Gastrocnemius medialis (tissue), 4 donors: Measurements from ENCODE around the gene NXPH3. TPM values are rescaled to one million over a fixed set of nuclear protein-coding genes. Genes with fewer than 3 reads are reported as not detected.

Experiments
- ATAC-seq, 2 donors: fragments of 150-250 bp; one replicate each; pipeline ENCODE4 v1.9.1; 2016
- DNase-seq, 2 donors: peaks; one replicate each; pipeline ENCODE4 v3.0.0-alpha.2; 2019
- H3K27ac ChIP-seq, 4 donors: fragments of 200-600 bp; sonication (generic); 1 replicate in 1 of 4; 2 replicates in 3 of 4; pipeline ENCODE4 v1.5.1; 2016 to 2018; ENCODE audit warnings: mild to moderate bottlenecking in 2 of 4, moderate library complexity in 1 of 4
- H3K27me3 ChIP-seq, 3 donors: fragments of 200-600 bp; sonication (generic) in 2 of 3; 1 replicate in 1 of 3; 2 replicates in 2 of 3; pipeline versions ENCODE4 v1.5.1 to v1.6.0; 2016 to 2019; ENCODE audit warnings: mild to moderate bottlenecking in 1 of 3, moderate library complexity in 1 of 3
- H3K36me3 ChIP-seq, 2 donors: fragments of 200-600 bp; sonication (generic) in 1 of 2; one replicate each; pipeline ENCODE4 v1.5.1; 2017 to 2018
- H3K4me1 ChIP-seq, 2 donors: fragments of 200-600 bp; sonication (generic) in 1 of 2; one replicate each; pipeline ENCODE4 v1.5.1; 2016 to 2017; ENCODE audit warnings: mild to moderate bottlenecking in 2 of 2
- H3K4me3 ChIP-seq, 4 donors: fragments of 200-600 bp; sonication (generic) in 3 of 4; 1 replicate in 1 of 4; 2 replicates in 3 of 4; pipeline ENCODE4 v1.5.1; 2016 to 2019; ENCODE audit warnings: mild to moderate bottlenecking in 2 of 4
- H3K9me3 ChIP-seq, 3 donors: fragments of 200-600 bp; sonication (generic) in 2 of 3; 1 replicate in 1 of 3; 2 replicates in 2 of 3; pipeline ENCODE4 v1.5.1; 2016 to 2019
- POLR2A ChIP-seq, 2 donors: fragments of 450-650 bp; IDR thresholded peaks; one replicate each; pipeline ENCODE4 v1.6.1; 2017; ENCODE audit warnings: antibody characterized with exemption in 2 of 2, mild to moderate bottlenecking in 2 of 2, moderate library complexity in 2 of 2
- in situ Hi-C, 4 donors: fragments of 200-750 bp; cut with MboI; loops; one replicate each; pipeline versions ENCODE4 v1.15.0 to v1.8.0; 2017; ENCODE audit warnings: low sequenced_read_pairs in 4 of 4
- intact Hi-C: fragments of 100-400 bp; cut with DNase I; formaldehyde crosslinking; loops from one replicate; pipeline ENCODE4 v1.15.1; 2023; ENCODE audit warnings: low total_unique reads
- total RNA-seq, 4 donors: library from RNA; depleted of rRNA; stranded (reverse); fragments of >200 nt; gene quantifications; one replicate each; pipeline versions ENCODE4 v1.1.0 to v1.2.3, GENCODE V29; 2016
- TF ChIP-seq, protein P1 (sequence below), 5 experiments: fragments of 450-650 bp in 3 of 5; fragments of 200-600 bp in 2 of 5; sonication (generic) in 2 of 5; IDR thresholded peaks in 4 of 5; conservative IDR thresholded peaks in 1 of 5; 1 replicate in 4 of 5; 2 replicates in 1 of 5; pipeline ENCODE4 v1.5.1; 2016 to 2019; ENCODE audit warnings: antibody characterized with exemption in 5 of 5, mild to moderate bottlenecking in 3 of 5, moderate library complexity in 3 of 5

The NXPH3 gene
- total RNA-seq, 4 donors from 2014 or later: 1.3 to 3.0 (median 1.7) TPM

DNA sequence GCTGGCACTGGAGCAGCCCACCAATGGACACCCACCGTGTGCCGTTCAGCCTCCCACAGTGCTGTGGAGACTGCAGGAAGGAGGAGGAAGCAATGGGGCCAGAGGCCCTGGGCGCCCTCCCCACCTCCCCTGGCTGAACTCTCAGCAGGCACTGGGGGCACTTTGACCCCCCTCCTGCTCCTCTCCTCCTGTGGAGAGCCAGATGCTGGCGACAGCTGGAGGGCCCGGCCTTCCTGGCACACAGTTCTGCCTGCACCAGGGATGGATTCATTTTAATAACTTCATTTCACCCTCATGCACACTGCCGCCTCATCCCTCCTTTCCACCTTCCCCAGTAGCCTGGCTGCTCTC is 6.0 kb downstream of the NXPH3 start:
- no peaks in the 10 kb centered on the region for H3K9me3 ChIP-seq
- TF ChIP-seq, protein P1, sequence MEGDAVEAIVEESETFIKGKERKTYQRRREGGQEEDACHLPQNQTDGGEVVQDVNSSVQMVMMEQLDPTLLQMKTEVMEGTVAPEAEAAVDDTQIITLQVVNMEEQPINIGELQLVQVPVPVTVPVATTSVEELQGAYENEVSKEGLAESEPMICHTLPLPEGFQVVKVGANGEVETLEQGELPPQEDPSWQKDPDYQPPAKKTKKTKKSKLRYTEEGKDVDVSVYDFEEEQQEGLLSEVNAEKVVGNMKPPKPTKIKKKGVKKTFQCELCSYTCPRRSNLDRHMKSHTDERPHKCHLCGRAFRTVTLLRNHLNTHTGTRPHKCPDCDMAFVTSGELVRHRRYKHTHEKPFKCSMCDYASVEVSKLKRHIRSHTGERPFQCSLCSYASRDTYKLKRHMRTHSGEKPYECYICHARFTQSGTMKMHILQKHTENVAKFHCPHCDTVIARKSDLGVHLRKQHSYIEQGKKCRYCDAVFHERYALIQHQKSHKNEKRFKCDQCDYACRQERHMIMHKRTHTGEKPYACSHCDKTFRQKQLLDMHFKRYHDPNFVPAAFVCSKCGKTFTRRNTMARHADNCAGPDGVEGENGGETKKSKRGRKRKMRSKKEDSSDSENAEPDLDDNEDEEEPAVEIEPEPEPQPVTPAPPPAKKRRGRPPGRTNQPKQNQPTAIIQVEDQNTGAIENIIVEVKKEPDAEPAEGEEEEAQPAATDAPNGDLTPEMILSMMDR (IDR thresholded peaks at IDR 0.05 in 4 of 5, conservative IDR thresholded peaks at IDR 0.05 in 1 of 5): no peak
- no peak for TF ChIP-seq POLR2A (IDR thresholded peaks at IDR 0.05)

DNA sequence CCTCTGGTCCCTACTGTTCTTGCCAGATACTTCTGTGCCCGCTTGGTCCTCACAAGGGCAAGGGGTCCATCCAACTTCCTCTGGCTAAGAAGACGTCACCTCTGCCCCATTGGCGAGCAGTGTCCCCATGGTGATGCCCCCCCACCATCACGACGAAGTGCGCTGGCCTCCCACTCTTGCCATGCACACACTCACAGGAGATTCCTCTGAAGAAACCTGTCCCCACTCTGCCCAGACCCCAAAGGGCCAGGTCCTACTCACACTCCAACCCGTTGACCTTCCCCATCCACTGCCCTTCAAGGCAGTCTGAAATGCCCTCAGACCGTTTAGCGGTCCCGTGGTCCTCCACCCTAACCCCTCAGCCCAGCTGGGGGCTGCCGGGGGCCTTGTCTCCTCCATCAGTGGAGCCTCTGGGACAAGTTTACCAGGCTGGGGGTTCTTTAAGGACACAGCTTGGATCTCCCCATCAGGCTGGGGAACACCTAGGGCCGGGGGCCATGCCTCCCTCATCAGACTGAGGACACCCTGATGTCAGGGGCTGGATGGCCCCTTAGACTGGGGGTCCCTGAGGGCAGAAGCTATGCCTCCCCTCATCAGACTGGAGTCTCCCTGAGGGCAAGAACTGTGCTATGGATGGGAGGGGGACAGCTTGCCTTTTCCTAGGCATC is 6.5 kb downstream of the NXPH3 start:
- Histone ChIP-seq H3K27me3 (no peaks in the 10 kb centered on the region), H3K9me3 (no peaks in the 10 kb centered on the region), H3K36me3 (no peaks in the 10 kb centered on the region), H3K4me3 (no peak overlapping the region), H3K4me1 (peaks cover 0 to 6% of the 10 kb centered on the region in 2 donors), H3K27ac (no peak overlapping the region)
- in situ Hi-C loops: no loop called here
- intact Hi-C loops: no loop called here
- DNase-seq (no peak), ATAC-seq (no peak)
- no peak for TF ChIP-seq POLR2A (IDR thresholded peaks at IDR 0.05)
- TF ChIP-seq, protein P1 (IDR thresholded peaks at IDR 0.05 in 4 of 5, conservative IDR thresholded peaks at IDR 0.05 in 1 of 5): no peak

More for the DNA sequence above, 6.0 kb downstream of the NXPH3 start:
- in situ Hi-C loops (no loop called here), intact Hi-C loops (no loop called here)
- DNase-seq (no peak), ATAC-seq (no peak)
- Histone ChIP-seq H3K27me3 (no peaks in the 10 kb centered on the region), H3K4me1 (peaks cover 0 to 11% of the 10 kb centered on the region in 2 donors), H3K4me3 (no peak overlapping the region), H3K27ac (no peak overlapping the region), H3K36me3 (no peaks in the 10 kb centered on the region)

DNA sequence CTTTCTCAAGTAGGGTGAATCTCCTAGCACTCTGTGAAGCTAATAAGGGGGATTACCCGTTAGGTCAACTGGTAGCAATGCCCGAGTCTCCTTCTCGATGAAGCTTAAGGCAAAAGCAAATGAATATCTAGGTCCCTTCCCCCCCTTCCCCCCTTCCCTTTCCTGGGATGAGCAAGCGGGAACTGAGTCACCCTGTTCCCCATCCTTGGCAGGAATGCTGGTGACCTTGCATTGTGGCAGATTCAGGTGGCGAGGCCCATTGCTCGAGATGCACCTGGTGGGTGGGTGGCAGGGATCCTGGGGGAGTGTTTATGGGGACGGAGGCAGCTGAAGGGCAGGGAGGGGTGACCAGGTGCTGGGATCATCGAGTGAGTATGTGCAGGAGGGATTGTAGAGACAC is 7.1 kb downstream of the NXPH3 start:
- ATAC-seq: no peak
- DNase-seq: no peak
- Histone ChIP-seq H3K36me3 (no peaks in the 10 kb centered on the region), H3K4me1 (peaks cover 0 to 3% of the 10 kb centered on the region in 2 donors), H3K9me3 (no peaks in the 10 kb centered on the region), H3K27me3 (no peaks in the 10 kb centered on the region), H3K4me3 (no peak overlapping the region), H3K27ac (no peak overlapping the region)
- intact Hi-C loops (no loop called here), in situ Hi-C loops (no loop called here)
- TF ChIP-seq, protein P1 (IDR thresholded peaks at IDR 0.05 in 4 of 5, conservative IDR thresholded peaks at IDR 0.05 in 1 of 5): no peak
- TF ChIP-seq POLR2A (IDR thresholded peaks at IDR 0.05): no peak

DNA sequence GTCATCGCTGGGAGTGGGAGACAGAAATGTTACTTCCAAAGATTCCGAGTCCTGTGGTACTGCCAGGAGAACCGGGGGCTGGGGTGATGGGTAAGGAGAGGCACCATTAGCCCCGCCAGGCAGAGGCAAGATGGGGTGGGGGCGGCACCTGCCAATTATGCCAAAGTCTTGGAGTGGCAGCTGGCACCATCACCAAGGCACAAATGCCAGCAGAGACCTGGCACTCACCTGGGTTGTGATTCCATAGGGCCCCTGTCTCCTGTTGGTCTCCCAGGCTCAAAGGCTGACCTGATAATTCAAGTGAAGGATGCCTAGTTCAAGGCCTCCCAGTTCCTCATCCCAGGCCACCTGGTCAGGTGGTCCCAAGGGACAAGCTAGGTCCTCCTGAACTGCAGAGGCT is 7.6 kb downstream of the NXPH3 start:
- H3K27ac ChIP-seq: no peak overlapping the region
- no peaks in the 10 kb centered on the region for H3K9me3 ChIP-seq
- no peak overlapping the region for H3K4me3 ChIP-seq
- intact Hi-C loops: no loop called here
- ATAC-seq (no peak), DNase-seq (no peak)
- H3K36me3 ChIP-seq: no peaks in the 10 kb centered on the region
- in situ Hi-C loops: no loop called here
- TF ChIP-seq, protein P1 (IDR thresholded peaks at IDR 0.05 in 4 of 5, conservative IDR thresholded peaks at IDR 0.05 in 1 of 5): no peak
- no peak for TF ChIP-seq POLR2A (IDR thresholded peaks at IDR 0.05)
- no peaks in the 10 kb centered on the region for H3K4me1 ChIP-seq
- H3K27me3 ChIP-seq: no peaks in the 10 kb centered on the region

DNA sequence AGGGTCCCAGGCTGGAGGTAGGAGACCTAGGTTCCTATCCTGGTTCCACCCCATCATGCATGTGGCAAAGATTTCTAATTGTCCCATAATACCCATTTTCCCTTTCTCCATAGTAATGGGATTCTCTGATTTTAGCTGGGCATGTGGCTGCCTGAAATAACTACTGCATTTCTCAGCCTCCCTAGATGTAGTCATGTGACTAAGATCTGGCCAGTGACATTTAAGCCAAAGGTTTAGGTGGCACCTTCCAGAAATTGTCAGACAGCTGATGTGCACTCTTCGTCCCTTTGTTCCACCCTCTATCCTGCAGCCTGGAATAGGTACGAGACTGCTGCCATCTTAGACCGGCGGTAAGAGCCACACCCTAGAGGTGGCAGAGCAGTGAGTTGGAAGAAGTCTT is 8.2 kb downstream of the NXPH3 start:
- DNase-seq: no peak
- in situ Hi-C loops: no loop called here
- H3K27me3 ChIP-seq: no peaks in the 10 kb centered on the region
- no peaks in the 10 kb centered on the region for H3K9me3 ChIP-seq
- intact Hi-C loops: no loop called here
- no peak for TF ChIP-seq POLR2A (IDR thresholded peaks at IDR 0.05)
- TF ChIP-seq, protein P1 (IDR thresholded peaks at IDR 0.05 in 4 of 5, conservative IDR thresholded peaks at IDR 0.05 in 1 of 5): no peak
- H3K36me3 ChIP-seq: no peaks in the 10 kb centered on the region
- no peak overlapping the region for H3K27ac ChIP-seq
- ATAC-seq: no peak
- no peak overlapping the region for H3K4me3 ChIP-seq
- H3K4me1 ChIP-seq: no peaks in the 10 kb centered on the region
